Measurements from ENCODE around the gene RNF222. TPM values are rescaled to one million over a fixed set of nuclear protein-coding genes. Genes with fewer than 3 reads are reported as not detected.
"Not testable (repeated sequence)": the region's sequence is repeated elsewhere in the genome, so short reads cannot be mapped to it uniquely, and the experiment has no call there.

Gene RNF222
- total RNA-seq, 3 donors from 2014 or later, result not detected

- no peak for TF ChIP-seq CTCF (IDR thresholded peaks at IDR 0.05)
- Histone ChIP-seq H3K9me3 (no peaks in the 10 kb centered on the region), H3K36me3 (ENCODE audit: low read depth) (peaks cover 11% of the 10 kb centered on the region), H3K4me3 (no peak overlapping the region), H3K4me1 (ENCODE audit: low read depth) (peaks cover 43% of the 10 kb centered on the region)
- DNase-seq (no peak), ATAC-seq (no peak)
- intact Hi-C loops (cut with DNase I, micrococcal nuclease), result no loop called here
These were observed 20.2 kb downstream of the RNF222 start for GRCh38 chr17:8377422-8377821.

GRCh38 chr17:8376271-8377067 is 21.2 kb downstream of the RNF222 start, which contains the start of gene KRABD2:
KRABD2 (minus strand) TSS chr17:8376704.
- H3K4me3 ChIP-seq, result peak within 1 kb of the TSS; percentile 40

GRCh38 chr17:8375738-8376259 is 21.8 kb downstream of the RNF222 start:
- no peak for TF ChIP-seq CTCF (IDR thresholded peaks at IDR 0.05)
- Histone ChIP-seq H3K36me3 (ENCODE audit: low read depth) (peaks cover 11% of the 10 kb centered on the region), H3K4me1 (ENCODE audit: low read depth) (peaks cover 28% of the 10 kb centered on the region), H3K4me3 (peak overlapping the region; percentile 40), H3K9me3 (no peaks in the 10 kb centered on the region)
- intact Hi-C loops (cut with DNase I, micrococcal nuclease), result no loop called here
- peak; percentile 48 for ATAC-seq
- DNase-seq, result peak in 1 of 3 donors; percentile 41

More at GRCh38 chr17:8376271-8377067, 21.2 kb downstream of the RNF222 start, which contains the start of gene KRABD2:
- ATAC-seq, result peak; percentile 99
- Histone ChIP-seq H3K36me3 (ENCODE audit: low read depth) (peaks cover 11% of the 10 kb centered on the region), H3K4me1 (ENCODE audit: low read depth) (peaks cover 35% of the 10 kb centered on the region), H3K9me3 (no peaks in the 10 kb centered on the region)
- peak; percentile 52 for TF ChIP-seq CTCF (IDR thresholded peaks at IDR 0.05)
- DNase-seq, result peak; percentile 91 to 94 (median 94)
- intact Hi-C loops (cut with DNase I, micrococcal nuclease), result no loop called here

- DNase-seq; ATAC-seq; H3K9me3 ChIP-seq; H3K4me3 ChIP-seq; H3K36me3 ChIP-seq (ENCODE audit: low read depth); intact Hi-C loops (cut with DNase I, micrococcal nuclease): not testable (repeated sequence)
- peaks cover 18% of the 10 kb centered on the region for H3K4me1 ChIP-seq (ENCODE audit: low read depth)
These were observed 23.8 kb downstream of the RNF222 start for GRCh38 chr17:8373856-8374255.

GRCh38 chr17:8372422-8372821 is 25.2 kb downstream of the RNF222 start:
- Histone ChIP-seq H3K4me3 (no peak overlapping the region), H3K36me3 (ENCODE audit: low read depth) (no peaks in the 10 kb centered on the region), H3K4me1 (ENCODE audit: low read depth) (peaks cover 17% of the 10 kb centered on the region), H3K9me3 (no peaks in the 10 kb centered on the region)
- TF ChIP-seq CTCF (IDR thresholded peaks at IDR 0.05), result no peak
- ATAC-seq (no peak), DNase-seq (no peak)
- intact Hi-C loops (cut with DNase I, micrococcal nuclease), result no loop called here

- intact Hi-C loops (cut with DNase I, micrococcal nuclease), result no loop called here
- DNase-seq (no peak), ATAC-seq (no peak)
- no peaks in the 10 kb centered on the region for H3K36me3 ChIP-seq (ENCODE audit: low read depth)
- TF ChIP-seq CTCF (IDR thresholded peaks at IDR 0.05), result no peak
- no peak overlapping the region for H3K4me3 ChIP-seq
- H3K9me3 ChIP-seq, result no peaks in the 10 kb centered on the region
- peaks cover 11% of the 10 kb centered on the region for H3K4me1 ChIP-seq (ENCODE audit: low read depth)
These were observed 25.8 kb downstream of the RNF222 start for GRCh38 chr17:8371786-8372185.

Data from mucosa of descending colon (tissue), 3 donors.